Osteocyte (in vitro differentiated cells): ENCODE measurements around the gene PRKN. TPM values are rescaled to one million over a fixed set of nuclear protein-coding genes. Genes with fewer than 3 reads are reported as not detected.

Experiments
- DNase-seq: peaks from one replicate; pipeline ENCODE4 v3.0.0; 2021; ENCODE audit warnings: mixed read lengths; ENCODE audit not compliant: unreplicated experiment; ENCODE audit errors: extremely low spot score
- H3K27ac Mint-ChIP-seq: one replicate; pipeline ENCODE4 v1.8.0; 2021; ENCODE audit warnings: mild to moderate bottlenecking, mixed read lengths; ENCODE audit not compliant: unreplicated experiment
- H3K27me3 Mint-ChIP-seq: one replicate; pipeline ENCODE4 v1.8.0; 2021; ENCODE audit warnings: mixed read lengths; ENCODE audit not compliant: unreplicated experiment
- H3K36me3 Mint-ChIP-seq: one replicate; pipeline ENCODE4 v1.8.0; 2021; ENCODE audit warnings: mixed read lengths; ENCODE audit not compliant: unreplicated experiment
- H3K4me1 Mint-ChIP-seq: one replicate; pipeline ENCODE4 v1.8.0; 2021; ENCODE audit warnings: mixed read lengths; ENCODE audit not compliant: unreplicated experiment
- H3K4me3 Mint-ChIP-seq: one replicate; pipeline ENCODE4 v1.8.0; 2021; ENCODE audit warnings: mild to moderate bottlenecking, moderate library complexity, mixed read lengths; ENCODE audit not compliant: unreplicated experiment
- H3K9me3 Mint-ChIP-seq: one replicate; pipeline ENCODE4 v1.8.0; 2021; ENCODE audit warnings: mixed read lengths; ENCODE audit not compliant: unreplicated experiment
- total RNA-seq: library from RNA; stranded (reverse); gene quantifications from 2 replicates; pipeline ENCODE4 v1.2.1, GENCODE V29; 2021
- TF ChIP-seq, protein P1 (sequence below): fragments of 200-600 bp; sonication (generic); IDR thresholded peaks from 2 replicates; pipeline ENCODE4 v1.5.0; 2021; ENCODE audit warnings: antibody characterized with exemption, mild to moderate bottlenecking, moderate library complexity

PRKN gene
- total RNA-seq, 1 donor from 2014 or later: 13.4 TPM

DNA sequence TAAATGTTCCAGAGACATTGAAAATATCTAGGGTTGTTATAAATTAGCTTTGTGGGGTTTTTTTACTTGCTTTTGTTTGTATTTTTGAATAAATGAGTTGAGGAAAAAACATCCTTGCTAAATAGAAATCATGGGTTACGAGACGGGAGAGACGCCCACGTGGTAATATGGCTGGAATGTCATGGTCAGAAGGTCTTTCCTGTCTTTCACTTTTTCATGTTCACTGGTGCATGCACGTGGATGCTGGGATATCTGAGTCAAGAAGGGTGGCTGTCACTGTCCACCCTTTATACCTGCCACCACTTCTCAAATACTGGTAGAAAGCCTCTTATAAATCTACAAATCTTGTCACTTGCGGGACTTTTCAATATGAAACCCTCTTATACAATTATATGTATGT is 1195.0 kb downstream of the PRKN start:
- Mint-ChIP-seq H3K27me3 (no peaks in the 10 kb centered on the region), H3K36me3 (peaks cover 2% of the 10 kb centered on the region), H3K27ac (no peak overlapping the region), H3K4me1 (peaks cover 21% of the 10 kb centered on the region), H3K4me3 (no peak overlapping the region), H3K9me3 (peaks cover 16% of the 10 kb centered on the region)
- no peak for DNase-seq
- TF ChIP-seq, protein P1, sequence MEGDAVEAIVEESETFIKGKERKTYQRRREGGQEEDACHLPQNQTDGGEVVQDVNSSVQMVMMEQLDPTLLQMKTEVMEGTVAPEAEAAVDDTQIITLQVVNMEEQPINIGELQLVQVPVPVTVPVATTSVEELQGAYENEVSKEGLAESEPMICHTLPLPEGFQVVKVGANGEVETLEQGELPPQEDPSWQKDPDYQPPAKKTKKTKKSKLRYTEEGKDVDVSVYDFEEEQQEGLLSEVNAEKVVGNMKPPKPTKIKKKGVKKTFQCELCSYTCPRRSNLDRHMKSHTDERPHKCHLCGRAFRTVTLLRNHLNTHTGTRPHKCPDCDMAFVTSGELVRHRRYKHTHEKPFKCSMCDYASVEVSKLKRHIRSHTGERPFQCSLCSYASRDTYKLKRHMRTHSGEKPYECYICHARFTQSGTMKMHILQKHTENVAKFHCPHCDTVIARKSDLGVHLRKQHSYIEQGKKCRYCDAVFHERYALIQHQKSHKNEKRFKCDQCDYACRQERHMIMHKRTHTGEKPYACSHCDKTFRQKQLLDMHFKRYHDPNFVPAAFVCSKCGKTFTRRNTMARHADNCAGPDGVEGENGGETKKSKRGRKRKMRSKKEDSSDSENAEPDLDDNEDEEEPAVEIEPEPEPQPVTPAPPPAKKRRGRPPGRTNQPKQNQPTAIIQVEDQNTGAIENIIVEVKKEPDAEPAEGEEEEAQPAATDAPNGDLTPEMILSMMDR: no peak

DNA sequence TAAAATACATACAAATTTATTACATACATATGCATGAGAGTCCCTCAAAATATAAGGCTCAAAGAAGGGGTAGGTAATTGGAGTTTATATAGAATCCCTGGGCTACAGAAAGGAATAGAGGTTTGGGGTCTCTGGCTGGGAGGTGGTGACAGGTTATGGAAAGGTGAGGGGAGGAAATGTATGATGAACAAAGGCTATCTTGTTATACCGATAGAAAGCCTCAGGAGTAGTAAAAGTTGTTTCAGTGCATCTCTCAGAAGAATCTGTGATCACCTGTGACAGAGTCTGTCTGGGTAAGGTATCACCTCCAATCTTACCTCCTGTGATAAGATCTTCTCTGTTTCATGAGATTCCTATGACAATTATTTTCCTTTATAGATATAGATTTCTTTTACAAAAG is 1200.8 kb downstream of the PRKN start:
- Mint-ChIP-seq H3K27ac (no peak overlapping the region), H3K27me3 (no peaks in the 10 kb centered on the region), H3K4me3 (no peak overlapping the region), H3K9me3 (no peaks in the 10 kb centered on the region), H3K36me3 (no peaks in the 10 kb centered on the region), H3K4me1 (peaks cover 8% of the 10 kb centered on the region)
- no peak for DNase-seq
- TF ChIP-seq, protein P1: no peak

DNA sequence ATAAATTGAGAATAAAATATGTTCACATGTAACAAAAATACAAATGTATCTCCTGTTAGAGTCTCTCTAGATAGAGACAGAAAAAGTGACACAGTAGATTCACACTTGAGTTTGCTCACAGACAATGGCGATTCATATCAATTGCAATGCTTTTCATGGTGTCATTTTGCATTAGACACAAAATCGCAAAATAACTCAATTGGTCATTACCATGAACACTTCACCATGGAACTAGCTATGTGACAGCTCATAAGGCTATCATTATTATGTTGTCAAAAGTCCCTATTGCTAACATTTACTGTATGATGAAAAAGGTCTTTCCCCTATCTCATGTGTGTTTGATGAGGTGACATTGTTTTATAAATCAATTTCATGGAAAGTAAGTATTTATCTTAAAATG is 1204.2 kb downstream of the PRKN start:
- Mint-ChIP-seq H3K4me3 (no peak overlapping the region), H3K9me3 (peaks cover 8% of the 10 kb centered on the region), H3K27ac (no peak overlapping the region), H3K27me3 (no peaks in the 10 kb centered on the region), H3K4me1 (no peaks in the 10 kb centered on the region), H3K36me3 (no peaks in the 10 kb centered on the region)
- DNase-seq: no peak
- TF ChIP-seq, protein P1: no peak

DNA sequence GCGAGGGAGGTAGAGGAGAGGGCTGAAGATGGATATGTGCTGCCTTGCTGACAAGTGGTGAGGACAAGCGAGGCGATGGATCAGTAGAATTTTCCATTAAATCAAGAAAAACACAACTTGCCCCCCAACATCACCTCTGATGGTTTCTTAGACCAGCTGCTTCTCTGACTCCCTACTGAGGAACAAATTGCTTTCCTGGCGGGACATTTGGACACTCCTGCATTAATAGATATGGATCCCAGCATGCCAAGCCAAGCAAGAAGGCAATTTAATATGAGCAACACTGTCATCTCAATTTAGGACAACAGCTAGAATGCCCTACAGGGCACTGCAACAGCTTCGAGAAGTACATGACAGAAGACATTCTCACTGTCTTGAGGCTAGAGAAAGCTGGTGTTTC is 1205.3 kb downstream of the PRKN start:
- Mint-ChIP-seq H3K27ac (no peak overlapping the region), H3K36me3 (no peaks in the 10 kb centered on the region), H3K4me3 (no peak overlapping the region), H3K4me1 (no peaks in the 10 kb centered on the region), H3K9me3 (peaks cover 8% of the 10 kb centered on the region), H3K27me3 (no peaks in the 10 kb centered on the region)
- TF ChIP-seq, protein P1: no peak
- no peak for DNase-seq

DNA sequence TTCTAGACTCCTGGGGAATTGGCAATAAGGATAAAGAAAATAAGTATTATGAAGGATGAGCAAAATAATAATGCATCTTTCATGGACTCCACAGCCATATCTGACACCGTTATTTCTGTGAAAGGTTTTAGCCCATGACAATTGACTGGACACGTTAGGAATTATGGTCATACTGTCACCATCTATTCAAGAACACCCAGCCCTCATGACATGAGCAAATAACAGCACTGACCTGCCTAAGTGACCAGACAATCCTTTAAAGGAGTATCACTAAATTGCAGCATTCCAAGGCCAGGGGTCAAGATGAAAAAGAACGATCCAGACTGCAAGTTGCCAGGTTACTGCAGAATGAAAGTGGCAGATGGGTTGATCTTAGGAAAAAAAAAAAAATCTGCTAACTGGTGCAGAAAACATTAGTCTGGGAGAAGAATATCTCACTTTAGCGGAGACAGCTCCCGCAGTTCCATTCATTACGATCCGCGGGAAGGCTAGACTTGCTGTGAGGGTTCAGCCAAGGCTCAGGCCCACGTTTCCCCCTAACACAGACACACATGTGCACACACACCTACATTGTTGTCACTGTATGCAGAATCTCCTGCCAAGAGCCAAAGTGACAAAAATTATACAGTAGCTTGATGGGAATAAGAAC is 1216.0 kb downstream of the PRKN start:
- Mint-ChIP-seq H3K27ac (no peak overlapping the region), H3K36me3 (no peaks in the 10 kb centered on the region), H3K9me3 (no peaks in the 10 kb centered on the region), H3K4me3 (no peak overlapping the region), H3K4me1 (no peaks in the 10 kb centered on the region), H3K27me3 (no peaks in the 10 kb centered on the region)
- DNase-seq: no peak
- TF ChIP-seq, protein P1: no peak
